Panc1 (cell line): ENCODE measurements around the gene WRAP73. TPM values are rescaled to one million over a fixed set of nuclear protein-coding genes. Genes with fewer than 3 reads are reported as not detected.

Experiments
- ATAC-seq: fragments of 200-7000 bp; cut with Tn5 transposase; 2 replicates; pipeline ENCODE4 v1.9.1; 2020; ENCODE audit warnings: mild to moderate bottlenecking, moderate library complexity
- BruUV-seq: library from RNA; stranded (reverse); fragments of 400-500 nt; replicated peaks from 2 replicates; lab custom pipeline; 2021; lab: Mats Ljungman, UMichigan
- CTCF ChIA-PET: fragments of 300-600 bp; sonication (Branson Sonifier 250); formaldehyde crosslinking; loops from one replicate; lab custom pipeline; 2022; ENCODE audit warnings: antibody characterized with exemption; lab: Charles Lee
- POLR2A ChIA-PET: fragments of 300-600 bp; sonication (Branson Sonifier 250); formaldehyde crosslinking; loops from one replicate; lab custom pipeline; 2022; ENCODE audit warnings: antibody characterized with exemption; lab: Charles Lee
- DNase-seq: peaks from one replicate; pipeline ENCODE4 v3.0.0-alpha.2; 2010; ENCODE audit warnings: low read depth, low spot score
- H3K27ac ChIP-seq: 2 replicates; pipeline ENCODE4 v1.5.1; 2011; ENCODE audit warnings: mild to moderate bottlenecking, low read length, inconsistent platforms
- H3K27me3 ChIP-seq: fragments of 200-500 bp; sonication (Bioruptor generic); 2 replicates; pipeline ENCODE4 v1.6.0; 2014; ENCODE audit warnings: low read length, inconsistent platforms; ENCODE audit not compliant: control insufficient read depth, insufficient read depth
- H3K36me3 ChIP-seq: fragments of 200-500 bp; sonication (Bioruptor generic); 2 replicates; pipeline ENCODE4 v1.5.1; 2014; ENCODE audit warnings: inconsistent platforms, mild to moderate bottlenecking, low read length, moderate library complexity; ENCODE audit not compliant: control insufficient read depth, insufficient read depth
- H3K4me1 ChIP-seq: 2 replicates; pipeline ENCODE4 v1.5.1; 2011; ENCODE audit warnings: inconsistent platforms, mild to moderate bottlenecking, low read length, moderate library complexity; ENCODE audit not compliant: control insufficient read depth, insufficient read depth
- H3K4me3 ChIP-seq, 2 experiments: 2 replicates each; pipeline ENCODE4 v1.5.1; 2011 to 2012; ENCODE audit warnings: low read depth in 2 of 2, low read length in 2 of 2, mild to moderate bottlenecking in 2 of 2, inconsistent platforms in 1 of 2, moderate library complexity in 1 of 2
- H3K9me3 ChIP-seq: fragments of 200-500 bp; sonication (Bioruptor generic); 2 replicates; pipeline ENCODE4 v1.5.1; 2014; ENCODE audit warnings: low read depth, mild to moderate bottlenecking, inconsistent platforms, low read length, moderate library complexity; ENCODE audit not compliant: control insufficient read depth, insufficient read depth
- POLR2AphosphoS5 ChIP-seq: IDR thresholded peaks from 2 replicates; pipeline ENCODE4 v1.6.1; 2012; ENCODE audit warnings: mild to moderate bottlenecking, low read depth, low read length, moderate library complexity
- REST ChIP-seq, 2 experiments: IDR thresholded peaks; 2 replicates each; pipeline ENCODE4 v1.6.1; 2011 to 2012; ENCODE audit warnings: low read depth in 2 of 2, control low read depth in 1 of 2, low read length in 1 of 2, mild to moderate bottlenecking in 1 of 2, moderate library complexity in 1 of 2; ENCODE audit not compliant: insufficient read depth in 1 of 2
- SIN3A ChIP-seq: IDR thresholded peaks from 2 replicates; pipeline ENCODE4 v1.6.1; 2012; ENCODE audit warnings: low read depth, mild to moderate bottlenecking, low read length, moderate library complexity, borderline replicate concordance; ENCODE audit not compliant: insufficient read depth
- TCF7L2 ChIP-seq: IDR thresholded peaks from 2 replicates; pipeline ENCODE4 v1.6.1; 2011; ENCODE audit warnings: mild to moderate bottlenecking, low read depth, low read length, inconsistent platforms
- in situ Hi-C: cut with HindIII; loops from 2 replicates; pipeline ENCODE4 v1.10.0; 2016; ENCODE audit warnings: low sequenced_read_pairs, low pct_unique_long_range_greater_than_20kb
- intact Hi-C: fragments of 100-400 bp; cut with micrococcal nuclease; formaldehyde crosslinking; loops from one replicate; pipeline ENCODE4 v1.10.0; 2022; ENCODE audit not compliant: unreplicated experiment
- total RNA-seq: library from RNA; stranded (reverse); gene quantifications from one replicate; pipeline ENCODE4 v1.2.1, GENCODE V29; 2021; ENCODE audit not compliant: unreplicated experiment
- TF ChIP-seq, protein P1 (sequence below): fragments of 450-650 bp; IDR thresholded peaks from 2 replicates; pipeline ENCODE4 v1.5.1; 2017; ENCODE audit warnings: mild to moderate bottlenecking

The WRAP73 gene
- total RNA-seq, 1 experiment from 2014 or later, result 27.1 TPM

GRCh38 chr1:3641046-3641760, 8.7 kb downstream of the WRAP73 start:
- no TSS peak for BruUV-seq
- no peaks in the 10 kb centered on the region for H3K9me3 ChIP-seq
- H3K4me3 ChIP-seq, result no peak overlapping the region
- TF ChIP-seq, protein P1, sequence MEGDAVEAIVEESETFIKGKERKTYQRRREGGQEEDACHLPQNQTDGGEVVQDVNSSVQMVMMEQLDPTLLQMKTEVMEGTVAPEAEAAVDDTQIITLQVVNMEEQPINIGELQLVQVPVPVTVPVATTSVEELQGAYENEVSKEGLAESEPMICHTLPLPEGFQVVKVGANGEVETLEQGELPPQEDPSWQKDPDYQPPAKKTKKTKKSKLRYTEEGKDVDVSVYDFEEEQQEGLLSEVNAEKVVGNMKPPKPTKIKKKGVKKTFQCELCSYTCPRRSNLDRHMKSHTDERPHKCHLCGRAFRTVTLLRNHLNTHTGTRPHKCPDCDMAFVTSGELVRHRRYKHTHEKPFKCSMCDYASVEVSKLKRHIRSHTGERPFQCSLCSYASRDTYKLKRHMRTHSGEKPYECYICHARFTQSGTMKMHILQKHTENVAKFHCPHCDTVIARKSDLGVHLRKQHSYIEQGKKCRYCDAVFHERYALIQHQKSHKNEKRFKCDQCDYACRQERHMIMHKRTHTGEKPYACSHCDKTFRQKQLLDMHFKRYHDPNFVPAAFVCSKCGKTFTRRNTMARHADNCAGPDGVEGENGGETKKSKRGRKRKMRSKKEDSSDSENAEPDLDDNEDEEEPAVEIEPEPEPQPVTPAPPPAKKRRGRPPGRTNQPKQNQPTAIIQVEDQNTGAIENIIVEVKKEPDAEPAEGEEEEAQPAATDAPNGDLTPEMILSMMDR, result no peak
- TF ChIP-seq TCF7L2, result no peak
- no peak for TF ChIP-seq REST (IDR thresholded peaks at IDR 0.05; ENCODE audit: insufficient read depth in 1 of 2, low read depth in 2 of 2, low read length in 1 of 2)
- no peak for TF ChIP-seq POLR2AphosphoS5
- TF ChIP-seq SIN3A, result no peak
- no peak overlapping the region for H3K27ac ChIP-seq
- ATAC-seq, result no peak
- ChIA-PET CTCF (no interaction called here), POLR2A (no interaction called here)
- in situ Hi-C loops (no loop called here), intact Hi-C loops (no loop called here)
- no peaks in the 10 kb centered on the region for H3K27me3 ChIP-seq
- H3K36me3 ChIP-seq, result peaks cover 1% of the 10 kb centered on the region; the same call in 1 of the 2 replicates
- DNase-seq, result no peak
- no peaks in the 10 kb centered on the region for H3K4me1 ChIP-seq

- ChIA-PET CTCF (no interaction called here), POLR2A (no interaction called here)
- no peak for TF ChIP-seq POLR2AphosphoS5
- TF ChIP-seq TCF7L2, result no peak
- TF ChIP-seq, protein P1, result no peak
- TF ChIP-seq REST (IDR thresholded peaks at IDR 0.05; ENCODE audit: insufficient read depth in 1 of 2, low read depth in 2 of 2, low read length in 1 of 2), result no peak
- no peak for TF ChIP-seq SIN3A
- ATAC-seq (no peak), DNase-seq (no peak)
- H3K9me3 ChIP-seq, result no peaks in the 10 kb centered on the region
- H3K27ac ChIP-seq, result no peak overlapping the region
- BruUV-seq, result no TSS peak
- H3K4me1 ChIP-seq, result no peaks in the 10 kb centered on the region
- no peaks in the 10 kb centered on the region for H3K27me3 ChIP-seq
- intact Hi-C loops (no loop called here), in situ Hi-C loops (no loop called here)
- no peak overlapping the region for H3K4me3 ChIP-seq
- no peaks in the 10 kb centered on the region for H3K36me3 ChIP-seq
Observed at GRCh38 chr1:3640121-3640837, 9.6 kb downstream of the WRAP73 start.
